ENCODE measurements around the gene PANX1.

- TF ChIP-seq CTCF (IDR thresholded peaks at IDR 0.05; ENCODE audit: insufficient read depth, low read depth, low read length) (no peak), EZH2 (IDR thresholded peaks at IDR 0.05; ENCODE audit: insufficient read depth, low read length) (no peak)
Measured at GRCh38 chr11:94089341-94089740, 39.3 kb upstream of the PANX1 start.

Measured in astrocyte (in vitro differentiated cells and primary cell).